Neural cell (in vitro differentiated cells): ENCODE data around the gene UNC119B.

Source experiments
- CTCF ChIP-seq: fragments of 450-650 bp; IDR thresholded peaks from 2 replicates; pipeline ENCODE4 v1.5.1; 2014; ENCODE audit warnings: antibody characterized with exemption, mild to moderate bottlenecking, moderate library complexity; ENCODE audit not compliant: poor library complexity, severe bottlenecking
- MXI1 ChIP-seq: fragments of 450-650 bp; conservative IDR thresholded peaks from 2 replicates; pipeline ENCODE4 v1.6.1; 2014; ENCODE audit warnings: antibody characterized with exemption, mild to moderate bottlenecking; ENCODE audit not compliant: poor library complexity, severe bottlenecking
- RAD21 ChIP-seq: fragments of 450-650 bp; conservative IDR thresholded peaks from 2 replicates; pipeline ENCODE4 v1.6.1; 2014; ENCODE audit warnings: antibody characterized with exemption, mild to moderate bottlenecking, moderate library complexity
- REST ChIP-seq: IDR thresholded peaks from 2 replicates; pipeline ENCODE4 v1.6.1; 2012; ENCODE audit warnings: borderline replicate concordance

- no peak for TF ChIP-seq CTCF
- no peak for TF ChIP-seq RAD21
- TF ChIP-seq REST: no peak
- no peak for TF ChIP-seq MXI1
These were observed 53.0 kb downstream of the UNC119B start for GRCh38 chr12:120763250-120763649.
